Mesendoderm (in vitro differentiated cells): ENCODE results near the gene TMEM255A.

Experiments used
- DNase-seq: peaks from one replicate; pipeline ENCODE4 v3.0.0; 2013
- H2AK5ac ChIP-seq: 2 replicates; pipeline ENCODE4 v1.6.1; 2013; ENCODE audit warnings: low read length, inconsistent platforms
- H2BK120ac ChIP-seq: 2 replicates; pipeline ENCODE4 v1.6.1; 2013; ENCODE audit warnings: low read depth, mild to moderate bottlenecking, low read length, moderate library complexity, mixed read lengths
- H2BK15ac ChIP-seq: replicated peaks from 2 replicates; pipeline ENCODE4 v1.6.1; 2013; ENCODE audit warnings: low read depth, mild to moderate bottlenecking, moderate library complexity
- H2BK5ac ChIP-seq: 2 replicates; pipeline ENCODE4 v1.6.1; 2013; ENCODE audit warnings: low read length, inconsistent platforms
- H3K18ac ChIP-seq: 2 replicates; pipeline ENCODE4 v1.6.1; 2013; ENCODE audit warnings: mild to moderate bottlenecking, low read length, mixed read lengths
- H3K23ac ChIP-seq: one replicate; pipeline ENCODE4 v1.6.1; 2013; ENCODE audit warnings: low read length
- H3K27ac ChIP-seq: 2 replicates; pipeline ENCODE4 v1.5.1; 2013; ENCODE audit warnings: low read depth, mild to moderate bottlenecking, inconsistent platforms, low read length, moderate library complexity
- H3K27me3 ChIP-seq: 2 replicates; pipeline ENCODE4 v1.6.1; 2013; ENCODE audit warnings: low read length, control low read depth, mild to moderate bottlenecking, inconsistent platforms; ENCODE audit not compliant: insufficient read depth, poor library complexity
- H3K36me3 ChIP-seq: 2 replicates; pipeline ENCODE4 v1.6.1; 2013; ENCODE audit warnings: low read length, inconsistent platforms; ENCODE audit not compliant: control insufficient read depth, insufficient read depth
- H3K4ac ChIP-seq: one replicate; pipeline ENCODE4 v1.6.1; 2013; ENCODE audit warnings: low read depth, mild to moderate bottlenecking, low read length, moderate library complexity
- H3K4me1 ChIP-seq: 2 replicates; pipeline ENCODE4 v1.6.1; 2013; ENCODE audit warnings: low read depth, low read length, inconsistent platforms; ENCODE audit not compliant: control insufficient read depth
- H3K4me2 ChIP-seq: 2 replicates; pipeline ENCODE4 v1.6.1; 2013; ENCODE audit warnings: low read length
- H3K4me3 ChIP-seq: 2 replicates; pipeline ENCODE4 v1.5.1; 2013; ENCODE audit warnings: mild to moderate bottlenecking, low read length
- H3K56ac ChIP-seq: one replicate; pipeline ENCODE4 v1.6.1; 2013; ENCODE audit warnings: low read length
- H3K79me1 ChIP-seq: 2 replicates; pipeline ENCODE4 v1.6.1; 2013; ENCODE audit warnings: low read length, inconsistent platforms
- H3K79me2 ChIP-seq: 2 replicates; pipeline ENCODE4 v1.6.1; 2013; ENCODE audit warnings: mild to moderate bottlenecking, low read length; ENCODE audit not compliant: control insufficient read depth, insufficient read depth
- H3K9ac ChIP-seq: 2 replicates; pipeline ENCODE4 v1.6.1; 2013; ENCODE audit warnings: low read length, inconsistent platforms
- H4K5ac ChIP-seq: one replicate; pipeline ENCODE4 v1.6.1; 2013; ENCODE audit warnings: low read length
- H4K8ac ChIP-seq: one replicate; pipeline ENCODE4 v1.6.1; 2013; ENCODE audit warnings: low read depth, mild to moderate bottlenecking, control low read depth, low read length, moderate library complexity
- WGBS: extraction: QIAGEN DNeasy Blood & Tissue Kit; methylation state at CpG from one replicate; pipeline ENCODE4 v1.1.7; 2013; ENCODE audit warnings: low lambda C conversion rate, missing lambda C conversion rate; ENCODE audit not compliant: insufficient coverage; ENCODE audit errors: extremely low coverage; 5-methylcytosine and 5-hydroxymethylcytosine counted together

The TMEM255A gene

DNA sequence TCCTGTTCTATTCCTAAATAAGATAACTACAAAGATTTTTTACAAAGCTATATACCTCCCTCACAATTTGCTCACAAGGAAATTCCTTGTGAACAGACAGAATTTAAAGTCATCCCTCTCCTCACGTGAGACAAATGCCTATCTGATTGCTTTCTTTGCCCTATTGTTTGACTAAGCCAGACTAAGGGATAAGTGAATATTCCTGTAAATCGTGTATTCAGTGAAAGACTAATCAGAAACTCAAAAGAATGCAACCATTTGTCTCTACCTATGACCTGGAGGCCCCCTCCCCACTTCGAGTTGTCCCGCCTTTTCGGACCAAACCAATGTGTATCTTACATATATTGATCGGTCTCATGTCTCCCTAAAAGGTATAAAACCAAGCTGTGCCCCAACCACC, 76.0 kb downstream of the TMEM255A start:
- Histone ChIP-seq H3K79me1 (no peaks in the 10 kb centered on the region), H4K5ac (no peak overlapping the region), H3K4me3 (no peak overlapping the region), H2BK5ac (no peak overlapping the region), H3K18ac (no peak overlapping the region), H2BK120ac (no peak overlapping the region), H3K4me1 (no peaks in the 10 kb centered on the region), H3K4me2 (no peak overlapping the region), H3K56ac (no peak overlapping the region), H2BK15ac (no peak overlapping the region), H4K8ac (no peak overlapping the region), H2AK5ac (no peak overlapping the region), H3K27me3 (no peaks in the 10 kb centered on the region), H3K36me3 (no peaks in the 10 kb centered on the region), H3K23ac (no peak overlapping the region), H3K27ac (no peak overlapping the region), H3K9ac (no peak overlapping the region), H3K79me2 (no peaks in the 10 kb centered on the region), H3K4ac (no peak overlapping the region)
- no CpG with 5 or more reads among the region's 6 CpGs for WGBS
- DNase-seq, result peak; percentile 82

DNA sequence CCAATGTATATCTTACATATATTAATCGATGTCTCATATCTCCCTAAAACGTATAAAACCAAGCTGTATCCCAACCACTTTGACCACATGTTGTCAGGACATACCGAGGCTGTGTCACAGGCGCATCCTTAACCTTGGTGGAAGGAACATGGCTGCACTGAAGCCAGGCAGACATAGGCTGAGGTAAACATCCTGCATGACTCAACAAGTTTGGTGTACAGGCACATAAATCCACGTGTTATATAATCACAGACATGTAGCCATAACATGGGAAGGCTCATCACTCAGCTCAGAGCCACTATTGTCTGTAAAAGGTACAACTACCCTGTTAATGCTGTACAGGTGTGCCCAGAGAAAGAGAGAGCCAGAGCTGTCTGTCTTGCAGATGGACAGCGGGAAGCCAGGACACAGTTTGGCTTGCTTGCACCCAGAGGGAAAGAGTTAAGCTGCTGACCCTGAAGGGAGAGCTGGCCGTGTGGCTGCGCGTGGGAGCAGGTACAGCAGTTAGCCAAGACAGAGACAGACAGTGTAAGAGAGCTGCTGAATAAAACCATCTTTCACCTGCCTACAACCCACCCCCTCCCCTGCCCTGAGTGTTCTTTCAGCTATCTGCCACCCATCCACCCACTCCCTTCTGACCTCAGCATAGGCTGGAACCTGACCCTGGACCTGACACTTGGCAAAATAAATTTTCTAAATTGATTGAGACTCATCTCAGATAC, 82.9 kb downstream of the TMEM255A start:
- Histone ChIP-seq H3K18ac (no peak overlapping the region), H3K79me2 (no peaks in the 10 kb centered on the region), H3K4me3 (no peak overlapping the region), H2BK120ac (no peak overlapping the region), H2AK5ac (no peak overlapping the region), H3K23ac (no peak overlapping the region), H4K8ac (no peak overlapping the region), H3K56ac (no peak overlapping the region), H3K9ac (no peak overlapping the region), H3K27me3 (no peaks in the 10 kb centered on the region), H2BK15ac (no peak overlapping the region), H3K79me1 (no peaks in the 10 kb centered on the region), H3K4ac (no peak overlapping the region), H3K4me1 (no peaks in the 10 kb centered on the region), H2BK5ac (peak overlapping the region; percentile 70), H3K4me2 (no peak overlapping the region), H3K27ac (no peak overlapping the region), H4K5ac (no peak overlapping the region), H3K36me3 (no peaks in the 10 kb centered on the region)
- WGBS, result no CpG with 5 or more reads among the region's 9 CpGs
- no peak for DNase-seq

DNA sequence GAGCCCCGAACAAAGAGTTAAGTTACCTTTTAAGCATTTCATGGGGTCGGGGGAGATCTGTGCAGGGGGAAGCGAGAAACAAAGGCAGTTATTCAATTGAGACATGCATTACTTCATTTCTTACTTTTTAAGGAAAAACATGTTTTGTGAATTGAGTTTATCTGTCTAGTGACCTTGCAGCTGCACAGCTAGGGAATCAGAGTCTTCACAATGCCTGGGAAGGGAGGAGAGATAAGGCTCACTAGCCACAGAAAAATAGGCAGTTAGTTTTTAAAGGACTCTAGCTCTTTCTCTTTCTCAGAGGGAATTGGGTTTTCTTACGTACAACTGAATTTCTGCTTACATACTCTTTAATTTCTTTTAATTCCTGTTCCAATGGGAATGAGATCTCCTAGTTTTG, 86.9 kb downstream of the TMEM255A start:
- Histone ChIP-seq H3K4ac (no peak overlapping the region), H3K23ac (no peak overlapping the region), H3K27ac (peak overlapping the region; percentile 57), H3K4me3 (no peak overlapping the region), H3K36me3 (no peaks in the 10 kb centered on the region), H3K9ac (no peak overlapping the region), H4K5ac (no peak overlapping the region), H3K4me1 (no peaks in the 10 kb centered on the region), H3K79me2 (no peaks in the 10 kb centered on the region), H3K18ac (no peak overlapping the region), H3K56ac (peak overlapping the region; percentile 42), H3K27me3 (no peaks in the 10 kb centered on the region), H4K8ac (no peak overlapping the region), H2AK5ac (no peak overlapping the region), H2BK15ac (no peak overlapping the region), H3K79me1 (no peaks in the 10 kb centered on the region), H2BK120ac (no peak overlapping the region), H3K4me2 (no peak overlapping the region), H2BK5ac (no peak overlapping the region)
- no peak for DNase-seq
- WGBS, result no CpG with 5 or more reads among the region's 4 CpGs

DNA sequence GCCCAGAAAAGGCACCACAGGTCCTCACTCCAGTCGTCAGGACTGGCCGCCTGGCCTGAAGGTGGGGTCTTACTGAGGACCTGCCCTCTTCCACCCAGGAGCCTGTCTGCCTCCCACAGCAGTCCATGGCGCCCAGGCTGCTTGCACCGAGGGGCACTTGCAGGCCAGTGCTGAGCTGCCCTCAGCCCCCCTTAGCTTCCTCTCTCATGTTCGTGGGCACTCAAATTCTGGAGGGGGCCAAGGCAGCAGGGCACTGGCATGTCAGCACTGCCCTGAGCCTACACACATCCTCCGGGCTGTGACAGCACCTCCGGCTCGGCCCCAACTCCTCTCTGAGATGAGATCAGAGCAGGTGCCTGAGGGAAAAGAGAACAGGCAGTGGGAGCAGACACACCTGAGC, 87.9 kb downstream of the TMEM255A start:
- H2BK120ac ChIP-seq, result no peak overlapping the region
- H4K5ac ChIP-seq, result no peak overlapping the region
- H3K23ac ChIP-seq, result no peak overlapping the region
- WGBS, result no CpG with 5 or more reads among the region's 8 CpGs
- H3K18ac ChIP-seq, result no peak overlapping the region
- H3K27ac ChIP-seq, result no peak overlapping the region
- no peak overlapping the region for H4K8ac ChIP-seq
- H3K27me3 ChIP-seq, result no peaks in the 10 kb centered on the region
- H3K4me3 ChIP-seq, result no peak overlapping the region
- no peak overlapping the region for H2AK5ac ChIP-seq
- no peaks in the 10 kb centered on the region for H3K79me1 ChIP-seq
- no peak overlapping the region for H3K4me2 ChIP-seq
- H2BK5ac ChIP-seq, result no peak overlapping the region
- no peaks in the 10 kb centered on the region for H3K79me2 ChIP-seq
- DNase-seq, result no peak
- H3K56ac ChIP-seq, result no peak overlapping the region
- H2BK15ac ChIP-seq, result no peak overlapping the region
- H3K36me3 ChIP-seq, result no peaks in the 10 kb centered on the region
- H3K9ac ChIP-seq, result no peak overlapping the region
- no peak overlapping the region for H3K4ac ChIP-seq
- no peaks in the 10 kb centered on the region for H3K4me1 ChIP-seq

DNA sequence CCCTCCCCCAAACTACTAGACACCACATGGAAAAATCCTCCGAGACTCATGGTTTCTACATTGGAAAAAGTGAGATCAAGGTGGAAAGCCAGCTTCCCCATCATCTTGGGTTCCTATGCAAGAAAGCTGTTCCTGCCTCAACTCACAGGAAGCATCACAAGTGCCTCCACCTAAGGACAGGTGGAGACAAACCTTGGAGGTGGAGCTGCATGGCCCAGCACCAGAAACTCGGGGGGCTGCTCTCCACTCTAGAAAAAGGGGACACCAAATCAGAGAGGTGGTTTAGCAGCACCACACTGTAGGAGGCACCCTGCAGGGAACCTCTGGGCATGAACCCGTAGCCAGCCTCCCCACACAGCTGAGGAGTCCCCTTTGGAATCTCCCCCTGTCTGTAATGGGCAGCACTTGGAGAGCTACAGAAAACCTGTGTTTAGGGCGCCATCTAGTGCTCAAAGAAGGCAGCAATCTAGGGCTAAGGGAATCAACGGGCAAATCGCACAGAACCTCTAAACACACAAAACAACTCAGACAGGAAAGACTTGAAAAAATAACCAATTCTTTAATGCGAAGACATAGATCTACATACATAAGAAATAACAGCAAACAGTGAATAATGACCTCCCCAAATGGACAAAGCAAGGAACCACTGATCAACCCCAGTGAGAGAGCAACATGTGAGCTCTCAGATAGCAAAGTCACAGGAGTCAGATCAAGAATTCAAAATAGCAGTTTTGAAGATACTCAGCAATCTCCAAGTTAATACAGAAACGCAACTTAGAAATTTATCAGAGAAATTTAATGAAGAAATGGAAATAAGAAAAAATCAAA, 97.6 kb downstream of the TMEM255A start:
- DNase-seq, result peak; percentile 77
- no peak overlapping the region for H2AK5ac ChIP-seq
- no peak overlapping the region for H3K23ac ChIP-seq
- H2BK15ac ChIP-seq, result no peak overlapping the region
- H3K79me2 ChIP-seq, result no peaks in the 10 kb centered on the region
- no CpG with 5 or more reads among the region's 8 CpGs for WGBS
- H3K4ac ChIP-seq, result no peak overlapping the region
- H3K27ac ChIP-seq, result no peak overlapping the region
- H3K4me3 ChIP-seq, result no peak overlapping the region
- H2BK5ac ChIP-seq, result no peak overlapping the region
- H3K9ac ChIP-seq, result no peak overlapping the region
- H3K4me1 ChIP-seq, result no peaks in the 10 kb centered on the region
- no peak overlapping the region for H3K56ac ChIP-seq
- no peak overlapping the region for H2BK120ac ChIP-seq
- H3K79me1 ChIP-seq, result no peaks in the 10 kb centered on the region
- H3K36me3 ChIP-seq, result no peaks in the 10 kb centered on the region
- no peaks in the 10 kb centered on the region for H3K27me3 ChIP-seq
- no peak overlapping the region for H4K8ac ChIP-seq
- H4K5ac ChIP-seq, result no peak overlapping the region
- H3K4me2 ChIP-seq, result no peak overlapping the region
- H3K18ac ChIP-seq, result no peak overlapping the region
